GM19324 (cell line): ENCODE measurements around the gene SOX8.
"Not testable (repeated sequence)": the region's sequence is repeated elsewhere in the genome, so short reads cannot be mapped to it uniquely, and the experiment has no call there.

Experiments
- ATAC-seq: cut with Tn5 transposase; IDR thresholded peaks from one replicate; pipeline ENCODE4 v1.9.1; 2021; ENCODE audit warnings: mild to moderate bottlenecking, moderate library complexity; ENCODE audit not compliant: unreplicated experiment, low FRiP score

The SOX8 gene

DNA sequence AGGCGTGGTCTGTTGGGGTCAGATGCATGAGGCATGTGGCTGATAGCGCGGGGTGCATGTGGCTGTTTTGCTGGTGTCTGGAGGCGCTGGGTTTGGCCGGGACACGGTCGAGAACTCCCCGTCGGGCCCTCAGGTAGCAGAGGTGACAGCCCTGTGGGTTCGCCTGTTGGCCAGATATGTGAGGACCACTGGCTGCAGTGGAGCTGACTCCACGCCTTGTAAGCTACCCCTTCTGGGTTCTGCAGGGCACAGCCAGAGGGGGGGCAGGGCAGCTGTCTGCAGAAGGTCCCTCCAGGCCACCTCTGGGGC lies 38.5 kb downstream of the SOX8 start:
- no peak for ATAC-seq

DNA sequence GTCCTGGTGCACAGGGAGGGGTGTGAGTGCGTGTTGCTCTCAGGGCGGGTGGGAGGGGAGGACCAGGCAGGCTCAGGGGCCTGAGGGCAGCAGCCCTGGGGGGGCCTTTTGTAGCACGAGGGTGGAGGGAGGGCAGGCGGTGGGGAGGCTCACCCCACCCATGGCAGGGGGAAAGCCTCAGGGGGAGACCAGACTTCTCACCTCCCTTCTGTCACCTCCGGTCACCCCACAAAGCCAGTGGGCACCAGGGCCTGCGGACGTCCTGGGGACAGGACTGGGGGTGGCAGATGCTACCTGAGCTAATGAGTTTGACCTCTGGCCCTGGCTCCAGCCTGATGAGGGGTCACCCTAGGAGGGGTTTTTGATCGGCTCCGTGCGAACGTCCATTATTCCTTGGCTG lies 39.0 kb downstream of the SOX8 start:
- no peak for ATAC-seq

DNA sequence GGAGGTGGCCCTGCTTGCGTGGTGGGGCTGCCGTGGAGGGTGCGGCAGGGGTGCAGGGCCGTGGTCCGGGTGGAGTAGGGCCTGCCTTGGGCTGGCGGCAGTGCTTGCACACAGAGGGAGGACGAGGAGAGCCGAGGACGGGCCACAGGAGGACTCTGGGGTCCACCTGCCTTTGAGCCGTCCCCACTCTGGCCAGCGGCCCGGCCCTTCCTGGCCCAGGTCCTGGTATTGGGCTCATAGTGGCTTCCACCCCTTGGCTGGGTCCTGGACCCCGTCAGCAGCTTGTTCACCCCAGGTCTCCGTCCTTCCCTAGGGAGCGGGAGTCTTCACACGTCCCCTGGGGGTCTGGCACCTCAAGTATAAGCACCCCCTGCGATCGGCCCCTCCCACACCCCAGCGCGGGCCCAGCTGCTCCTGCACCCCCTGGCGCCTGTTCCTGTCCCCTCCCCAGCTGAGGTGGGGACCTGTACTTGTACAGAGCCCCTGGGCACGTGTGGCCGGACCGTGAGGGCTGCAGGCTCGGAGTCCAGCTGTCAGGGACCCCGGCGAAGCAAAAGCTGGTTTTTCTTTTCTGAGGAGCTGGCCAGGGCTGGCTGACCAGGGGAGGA lies 40.1 kb downstream of the SOX8 start:
- no peak for ATAC-seq

DNA sequence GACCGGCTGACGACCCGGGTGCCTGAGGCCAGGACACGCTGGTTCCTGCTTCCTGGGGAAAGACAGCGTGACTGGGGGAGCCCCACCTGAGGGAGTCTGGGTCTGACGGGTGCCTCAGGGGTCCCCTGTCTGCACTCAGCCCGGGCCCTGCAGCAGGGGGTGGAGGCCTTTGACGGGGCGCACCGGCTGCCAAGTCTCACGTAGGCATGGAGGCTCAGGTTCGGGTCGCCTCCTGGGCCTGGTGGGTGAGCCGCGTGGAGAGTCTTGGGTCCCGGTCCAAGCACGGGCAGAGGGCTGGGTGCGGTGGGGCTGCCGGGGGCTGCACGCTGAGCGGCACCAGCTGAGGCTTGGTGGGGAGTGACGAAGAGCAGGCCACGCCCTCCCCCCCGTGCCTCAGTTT lies 40.9 kb downstream of the SOX8 start:
- ATAC-seq = no peak

DNA sequence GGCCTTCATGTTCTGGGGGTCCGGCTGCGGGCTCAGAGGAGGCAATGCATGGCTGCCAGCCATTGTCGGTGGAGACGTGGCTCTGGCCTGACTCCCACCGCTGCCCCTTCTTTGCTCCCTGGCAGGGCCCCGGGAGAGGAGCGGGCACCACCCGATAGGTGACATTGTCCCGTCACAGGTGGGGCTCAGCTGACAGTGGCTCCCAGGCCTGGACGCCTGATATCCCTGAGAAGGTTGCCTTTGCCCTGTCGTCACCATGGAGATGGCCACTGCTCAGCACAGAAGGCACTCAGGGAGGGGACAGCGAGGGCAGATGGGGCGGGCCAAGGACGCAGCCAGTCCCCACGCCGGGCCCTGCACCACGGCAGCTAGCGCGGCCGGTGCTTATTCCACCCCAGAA lies 42.6 kb downstream of the SOX8 start:
- no peak for ATAC-seq

DNA sequence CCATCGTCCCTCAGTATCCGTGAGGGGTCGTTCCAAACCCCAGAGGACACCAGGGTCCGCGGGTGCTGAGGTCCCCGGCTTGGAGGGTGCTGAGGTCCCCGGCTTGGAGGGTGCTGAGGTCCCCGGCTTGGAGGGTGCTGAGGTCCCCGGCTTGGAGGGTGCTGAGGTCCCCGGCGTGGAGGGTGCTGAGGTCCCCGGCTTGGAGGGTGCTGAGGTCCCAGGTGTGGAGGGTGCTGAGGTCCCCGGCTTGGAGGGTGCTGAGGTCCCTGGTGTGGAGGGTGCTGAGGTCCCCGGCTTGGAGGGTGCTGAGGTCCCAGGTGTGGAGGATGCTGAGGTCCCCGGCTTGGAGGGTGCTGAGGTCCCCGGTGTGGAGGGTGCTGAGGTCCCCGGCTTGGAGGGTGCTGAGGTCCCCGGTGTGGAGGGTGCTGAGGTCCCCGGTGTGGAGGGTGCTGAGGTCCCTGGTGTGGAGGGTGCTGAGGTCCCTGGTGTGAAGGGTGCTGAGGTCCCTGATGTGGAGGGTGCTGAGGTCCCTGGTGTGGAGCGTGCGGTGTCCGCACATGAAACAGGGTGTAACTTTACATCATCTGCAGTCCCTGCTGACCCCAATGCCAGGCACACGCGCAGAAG lies 43.7 kb downstream of the SOX8 start:
- not testable (repeated sequence) for ATAC-seq

DNA sequence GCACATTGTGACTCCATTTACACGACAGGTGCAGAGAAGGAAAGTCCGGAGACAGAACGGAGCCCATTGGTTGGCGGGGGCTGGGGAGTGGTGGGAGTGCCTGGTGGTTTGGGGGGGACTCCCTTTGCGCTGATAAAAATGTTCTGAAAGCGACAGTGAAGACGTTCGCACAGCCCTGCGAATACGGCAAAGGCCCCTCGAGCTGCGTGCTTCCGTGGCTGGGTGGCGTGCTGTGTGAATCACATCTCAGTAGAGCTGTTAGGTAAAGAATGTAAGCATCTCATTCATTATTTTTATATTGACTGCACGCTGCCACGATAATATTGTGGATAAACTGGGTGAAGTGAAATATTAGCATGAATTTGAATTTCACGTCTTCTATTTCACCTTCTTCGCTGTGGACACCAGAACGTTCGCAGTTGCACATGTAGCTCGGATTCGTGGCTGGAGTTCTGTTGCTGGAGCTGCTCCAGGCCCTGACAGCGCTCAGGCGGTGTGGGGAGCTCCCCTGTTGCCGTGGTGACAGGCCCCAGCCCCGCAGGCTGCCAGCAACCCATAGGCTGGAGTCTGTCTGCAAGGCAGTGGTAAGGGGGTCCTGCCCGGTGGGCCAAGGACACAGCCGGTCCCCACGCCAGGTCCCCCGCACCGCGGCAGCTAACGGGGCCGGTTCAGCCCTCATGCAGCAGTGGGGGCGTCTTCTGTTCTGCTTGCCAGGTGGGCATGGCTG lies 44.6 kb downstream of the SOX8 start:
- ATAC-seq = no peak

DNA sequence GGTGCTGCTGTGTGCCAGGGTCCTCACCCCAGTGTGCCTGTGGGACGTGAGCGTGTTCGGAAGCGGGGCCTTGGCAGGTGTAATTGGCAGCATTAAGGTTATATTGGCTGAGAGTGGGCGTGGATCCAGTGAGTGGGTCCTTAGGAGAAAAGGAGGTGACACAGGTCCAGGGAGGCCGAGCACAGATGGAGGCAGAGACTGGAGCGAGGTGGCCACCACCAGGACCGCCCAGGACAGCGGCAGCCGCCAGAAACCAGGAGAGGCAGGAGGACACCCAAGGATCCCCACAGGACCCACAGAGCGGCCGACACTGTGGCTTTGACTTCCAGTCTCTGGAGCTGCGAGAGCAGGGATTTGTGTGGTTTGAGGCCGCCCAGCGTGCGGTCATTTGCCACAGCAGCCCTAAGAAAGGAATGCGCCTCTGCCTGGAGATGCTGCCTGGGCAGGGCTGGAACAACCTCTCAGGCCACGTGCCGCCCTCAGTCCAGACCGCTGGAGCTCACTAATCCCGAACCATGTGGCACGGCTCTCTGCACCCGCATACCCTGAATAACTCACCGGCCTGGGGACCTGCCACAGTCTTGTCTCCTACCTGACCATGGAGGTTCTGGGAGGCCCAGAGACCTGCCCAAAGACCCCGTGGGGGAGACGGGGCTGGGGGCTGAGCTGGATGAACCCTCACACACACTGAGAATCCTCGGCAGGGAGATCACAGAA lies 45.4 kb downstream of the SOX8 start:
- ATAC-seq = no peak

DNA sequence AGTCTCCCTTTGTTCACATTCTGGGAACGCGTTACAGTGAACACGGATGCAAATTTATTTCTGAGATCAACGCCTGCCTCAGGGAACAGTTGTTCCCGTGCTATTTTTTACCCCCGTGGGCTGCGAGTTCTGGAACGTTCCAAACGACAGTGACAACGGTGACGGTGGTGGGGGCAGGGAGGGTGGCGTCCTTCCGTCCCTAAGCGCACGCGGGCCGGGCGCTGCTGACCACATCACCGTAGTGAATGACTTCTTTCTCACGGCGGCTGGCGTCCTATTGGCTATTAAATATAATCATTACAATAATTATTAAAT lies 45.9 kb downstream of the SOX8 start:
- ATAC-seq = no peak

DNA sequence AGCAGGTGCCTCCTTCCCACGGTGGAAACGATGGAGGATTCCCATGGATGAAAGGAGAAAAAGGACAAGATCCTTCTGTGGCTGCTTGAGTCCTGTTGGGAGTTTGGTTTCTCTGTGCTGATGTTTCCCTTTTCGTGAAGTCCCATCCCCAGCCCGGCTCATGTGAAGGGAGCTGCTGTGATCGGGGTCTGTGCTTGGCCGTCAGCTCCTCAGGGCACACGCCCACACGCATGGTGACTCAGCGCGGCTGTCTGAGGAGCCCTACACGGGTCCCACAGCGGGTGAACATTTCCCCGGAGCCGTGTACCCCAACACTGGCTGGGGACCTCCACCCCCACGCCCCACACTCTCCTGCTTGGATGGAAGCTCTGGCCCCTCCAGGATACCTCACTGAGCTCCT lies 46.5 kb downstream of the SOX8 start:
- ATAC-seq = no peak

DNA sequence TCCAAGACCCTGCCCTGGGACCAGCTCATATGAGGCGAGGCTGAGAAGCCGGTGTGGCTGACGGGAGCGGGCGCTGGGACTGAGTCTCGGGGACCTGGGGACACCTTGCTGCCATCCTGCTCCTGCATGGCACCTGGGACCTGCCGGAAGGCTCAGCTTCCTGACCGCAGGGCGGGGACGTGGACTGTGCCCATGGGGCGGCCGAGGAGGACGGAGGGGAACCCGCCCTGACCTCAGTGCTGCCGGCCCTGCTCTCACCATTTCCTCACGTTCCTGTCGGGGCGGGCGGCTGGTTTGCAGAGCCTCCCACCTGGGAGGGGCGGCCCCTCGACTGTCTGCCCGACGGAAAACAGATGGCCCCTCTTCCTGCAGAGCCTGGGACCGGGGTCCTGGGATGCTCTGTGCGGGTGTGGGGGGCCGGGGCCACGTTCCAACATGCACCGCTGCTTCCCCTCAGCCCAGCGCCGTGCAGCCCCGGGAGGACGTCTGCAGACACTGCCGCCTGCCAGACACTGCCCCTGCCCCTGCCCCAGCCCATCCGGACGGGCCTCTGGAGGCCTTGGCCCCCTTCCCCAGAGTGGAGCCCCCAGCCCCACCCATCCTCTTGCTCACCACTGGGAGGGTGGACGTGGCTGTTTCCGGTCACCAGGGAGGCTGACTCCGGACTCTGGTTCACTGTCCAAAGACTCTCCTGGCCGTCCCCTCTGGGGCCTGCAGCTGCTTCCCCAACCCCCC lies 47.1 kb downstream of the SOX8 start:
- ATAC-seq = no peak

DNA sequence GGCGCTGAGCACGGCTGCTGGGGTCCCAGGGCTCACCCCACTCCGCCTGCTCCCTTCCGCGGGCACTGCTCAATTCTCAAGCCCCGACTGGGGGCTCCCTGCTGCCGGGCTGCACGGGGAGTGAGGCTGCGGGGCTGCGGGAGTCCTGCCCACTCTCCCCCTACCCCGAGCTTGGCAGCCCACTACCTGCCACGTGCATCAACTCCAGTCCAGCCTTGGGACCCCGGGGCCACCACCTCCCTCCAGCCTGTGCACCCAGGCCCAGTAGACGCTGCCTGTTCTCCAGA lies 47.6 kb downstream of the SOX8 start:
- no peak for ATAC-seq

DNA sequence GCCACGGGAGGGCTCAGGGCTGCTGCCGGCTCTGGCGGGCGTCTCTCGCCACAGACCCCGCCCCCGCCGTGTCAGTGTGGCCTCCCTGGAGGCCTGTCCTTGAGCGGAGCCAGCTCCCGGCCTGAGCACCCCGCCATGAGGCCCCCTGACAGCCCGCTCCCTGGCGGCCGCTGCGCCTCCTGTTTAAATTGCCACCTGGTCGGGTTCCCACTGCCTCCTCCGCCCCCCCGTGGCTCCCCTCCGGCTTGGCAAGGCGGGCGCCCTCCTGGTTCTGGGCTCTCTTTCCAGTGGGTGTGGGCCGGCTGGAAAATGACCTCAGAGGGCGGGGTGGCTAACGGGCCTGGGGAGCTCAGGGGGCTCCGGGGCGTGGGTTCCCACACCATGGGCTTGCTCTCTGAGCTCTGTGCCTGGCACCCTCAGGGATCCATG lies 48.9 kb downstream of the SOX8 start:
- ATAC-seq = no peak

DNA sequence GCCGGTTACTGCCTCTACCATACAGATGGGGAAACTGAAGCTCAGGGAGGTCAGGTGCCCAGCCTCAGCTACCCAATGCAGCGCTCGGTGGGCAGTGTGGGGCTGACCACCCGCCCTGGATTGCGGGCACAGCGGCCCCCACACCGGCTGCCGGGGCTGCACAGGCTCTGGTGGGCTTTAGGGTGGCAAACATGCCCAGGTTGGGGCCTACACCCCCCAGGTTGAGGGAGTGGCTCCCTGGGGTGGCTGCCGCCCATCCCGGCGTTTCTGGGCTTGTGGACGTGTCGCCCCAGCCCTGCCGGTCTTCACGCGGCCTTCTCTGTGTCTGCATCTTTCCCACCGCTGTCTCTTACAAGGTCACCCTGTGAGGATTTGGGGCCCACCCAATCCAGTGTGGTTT lies 50.1 kb downstream of the SOX8 start:
- ATAC-seq = no peak

DNA sequence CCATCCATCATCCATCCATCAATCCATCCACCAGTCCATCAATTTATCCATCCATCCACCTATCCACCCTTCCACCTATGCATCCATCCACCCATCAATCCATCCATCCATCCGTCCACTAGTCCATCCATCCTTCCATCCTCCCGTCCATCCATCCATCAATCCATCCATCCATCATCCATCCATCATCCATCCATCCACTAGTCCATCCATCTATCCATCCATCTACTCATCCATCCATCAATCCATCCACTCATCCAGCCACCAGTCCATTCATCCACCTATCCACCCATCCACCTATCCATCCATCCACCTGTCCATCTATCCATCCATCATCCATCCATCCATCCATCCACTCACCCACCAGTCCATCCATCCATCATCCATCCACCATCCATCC lies 51.0 kb downstream of the SOX8 start:
- ATAC-seq = no peak

DNA sequence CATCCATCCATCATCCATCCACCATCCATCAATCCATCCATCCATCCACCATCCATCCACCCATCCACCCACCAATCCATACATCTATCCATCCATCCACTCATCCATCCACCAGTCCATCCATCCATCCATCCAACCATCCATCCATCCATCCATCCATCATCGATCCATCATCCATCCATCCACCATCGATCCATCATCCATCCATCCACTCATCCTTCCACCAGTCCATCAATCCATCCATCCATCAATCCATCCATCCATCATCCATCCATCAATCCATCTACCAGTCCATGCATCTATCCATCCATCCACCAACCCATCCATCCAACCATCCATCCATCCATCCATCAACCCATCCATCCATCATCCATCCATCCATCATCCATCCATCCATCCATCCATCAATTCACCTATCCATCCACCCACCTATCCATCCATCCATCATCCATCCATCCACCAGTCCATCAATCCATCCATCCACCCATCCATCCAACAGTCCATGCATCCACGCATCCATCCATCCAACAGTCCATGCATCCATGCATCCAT lies 51.6 kb downstream of the SOX8 start:
- no peak for ATAC-seq

DNA sequence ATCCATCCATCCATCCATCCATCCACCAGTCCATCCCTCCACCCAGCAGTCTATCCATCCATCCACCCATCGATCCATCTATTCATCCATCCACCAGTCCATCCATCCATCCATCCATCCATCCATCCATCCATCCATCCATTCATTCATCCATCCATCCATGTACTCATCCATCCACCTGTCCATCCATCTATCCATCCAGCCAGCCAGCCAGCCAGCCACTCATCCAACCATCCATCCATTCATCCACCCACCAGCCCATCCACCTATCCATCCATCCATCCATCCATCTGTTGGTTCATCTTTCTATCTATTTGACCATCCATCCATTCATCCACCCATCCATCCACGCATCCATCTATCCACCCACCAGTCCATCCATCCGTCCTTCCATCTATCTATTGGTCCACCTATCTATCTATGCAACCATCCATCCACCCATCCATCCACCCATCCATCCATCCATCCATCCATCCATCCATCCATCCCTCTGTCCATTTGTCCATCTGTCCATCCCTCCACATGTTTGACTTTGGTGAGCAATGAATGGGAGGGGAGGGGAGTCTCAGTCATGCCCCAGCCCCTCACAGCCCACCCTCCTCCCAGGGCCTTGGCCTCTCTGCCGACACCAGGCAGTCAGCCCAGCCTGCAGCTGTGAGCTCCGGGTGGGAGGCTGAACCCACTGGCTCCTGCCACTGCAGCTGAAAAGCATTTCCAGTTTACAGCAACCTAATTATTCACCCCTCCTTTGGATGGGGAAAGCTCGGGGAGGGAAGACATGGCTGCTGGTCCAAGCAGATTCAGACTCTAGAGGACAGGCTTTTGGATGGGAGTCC lies 52.9 kb downstream of the SOX8 start:
- ATAC-seq = no peak

DNA sequence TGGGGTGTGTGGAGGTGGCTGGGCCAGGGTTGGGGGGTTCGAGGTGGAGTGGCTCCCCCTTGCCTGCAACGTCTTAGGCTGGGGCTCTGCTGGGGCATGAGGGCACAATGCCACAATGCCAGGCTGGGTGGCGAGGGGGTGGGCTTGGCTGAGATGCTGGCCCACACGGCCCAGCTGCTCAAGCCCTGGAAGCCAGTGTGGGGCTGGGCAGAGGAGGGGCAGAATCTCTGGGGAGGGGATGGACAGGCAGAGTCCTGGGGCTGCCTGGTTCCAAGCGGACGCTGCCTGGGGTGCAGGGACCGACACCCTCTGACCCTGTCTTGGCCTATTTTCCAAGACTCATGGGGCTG lies 53.5 kb downstream of the SOX8 start:
- no peak for ATAC-seq

DNA sequence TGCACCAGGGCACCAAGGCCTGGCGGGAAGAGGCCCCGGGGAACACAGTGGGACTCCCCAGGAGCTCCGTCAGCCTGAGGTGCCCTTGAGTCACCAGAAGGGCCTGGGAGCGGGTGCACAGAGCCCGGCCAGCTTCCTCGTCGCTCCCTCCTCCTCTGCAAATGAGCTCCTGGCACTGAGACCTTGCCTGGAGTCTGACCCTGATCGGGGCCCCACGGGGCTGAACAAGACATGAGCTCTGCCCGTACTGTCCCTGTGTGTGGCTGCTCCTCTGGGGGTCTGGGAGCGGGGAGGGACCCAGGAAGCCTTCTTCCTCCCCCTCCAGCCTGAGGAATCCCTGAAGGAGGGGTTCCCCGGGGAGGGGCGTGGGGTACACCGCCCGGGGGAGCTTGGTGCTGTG lies 54.6 kb downstream of the SOX8 start:
- no peak for ATAC-seq
